Measurements from ENCODE around the gene OSBPL5. TPM values are rescaled to one million over a fixed set of nuclear protein-coding genes. Genes with fewer than 3 reads are reported as not detected.
"Not testable (repeated sequence)": the region's sequence is repeated elsewhere in the genome, so short reads cannot be mapped to it uniquely, and the experiment has no call there.

OSBPL5 gene
- total and polyA plus RNA-seq, 2 of the 4 experiments (the other 2 are of a cell fraction) = 14.9 to 22.3 TPM

GRCh38 chr11:3064709-3065108 is 100.4 kb downstream of the OSBPL5 start:
- H4K20me1 ChIP-seq (ENCODE audit: insufficient read depth, low read length); H3K4me3 ChIP-seq (ENCODE audit: insufficient read depth, low read depth, low read length); H2BK20ac ChIP-seq (ENCODE audit: low read depth, low read length); H3K36me3 ChIP-seq (ENCODE audit: control insufficient read depth, insufficient read depth, low read length); H2BK5ac ChIP-seq (ENCODE audit: low read depth, low read length, poor library complexity, severe bottlenecking); H3K79me1 ChIP-seq (ENCODE audit: low read depth in 1 of 2, low read length in 2 of 2); H3K18ac ChIP-seq (ENCODE audit: low read depth, low read length); H3K4me1 ChIP-seq (ENCODE audit: control insufficient read depth, insufficient read depth, low read length); H2AK5ac ChIP-seq (ENCODE audit: low read depth, low read length); H3K23ac ChIP-seq (ENCODE audit: low read depth, low read length); intact Hi-C loops (cut with micrococcal nuclease); H3K9me1 ChIP-seq (ENCODE audit: insufficient read depth, low read length); H2BK120ac ChIP-seq (ENCODE audit: low read depth, low read length); H2BK15ac ChIP-seq (ENCODE audit: low read depth, low read length); H3K27ac ChIP-seq (ENCODE audit: insufficient read depth, low read length); BruUV-seq (replicated peaks); H3K4ac ChIP-seq (ENCODE audit: low read depth, low read length); H3K9me3 ChIP-seq (ENCODE audit: control insufficient read depth, insufficient read depth, low read length); H3K9ac ChIP-seq (ENCODE audit: low read depth, low read length); DNase-seq; CTCF ChIA-PET; ATAC-seq (ENCODE audit: low read depth); H4K8ac ChIP-seq (ENCODE audit: low read depth in 2 of 2, low read length in 2 of 2); H3K14ac ChIP-seq (replicated peaks; ENCODE audit: low read depth, low read length); H3K27me3 ChIP-seq (ENCODE audit: control insufficient read depth, insufficient read depth, low read length); H2AFZ ChIP-seq (replicated peaks; ENCODE audit: low read length, poor library complexity); H4K5ac ChIP-seq (ENCODE audit: low read depth, low read length); H3K4me2 ChIP-seq (ENCODE audit: low read depth, low read length); H4K91ac ChIP-seq (ENCODE audit: insufficient read depth, low read depth, low read length); H2AK9ac ChIP-seq (replicated peaks; ENCODE audit: low read depth, low read length, poor library complexity); dilution Hi-C loops (cut with HindIII; ENCODE audit: low sequenced_read_pairs, unreplicated experiment); H3K56ac ChIP-seq (ENCODE audit: extremely low read depth, insufficient read depth, low read length); POLR2A ChIA-PET (ENCODE audit: unreplicated experiment): not testable (repeated sequence)
- WGBS, 2 experiments (ENCODE audit: extremely low coverage in 2 of 2, insufficient read length in 1 of 2) = no CpG with 5 or more reads among the region's 6 CpGs
- in situ Hi-C loops (cut with MboI; ENCODE audit: low sequenced_read_pairs) = loop anchor here (25.0 kb wide), 1 partner anchor 348 kb away; no protein-coding TSS in a partner anchor

- H3K27me3 ChIP-seq (ENCODE audit: control insufficient read depth, insufficient read depth, low read length); H3K23ac ChIP-seq (ENCODE audit: low read depth, low read length); CTCF ChIA-PET; H2BK20ac ChIP-seq (ENCODE audit: low read depth, low read length); H3K56ac ChIP-seq (ENCODE audit: extremely low read depth, insufficient read depth, low read length); H3K36me3 ChIP-seq (ENCODE audit: control insufficient read depth, insufficient read depth, low read length); H3K4me2 ChIP-seq (ENCODE audit: low read depth, low read length); H3K9ac ChIP-seq (ENCODE audit: low read depth, low read length); H3K79me1 ChIP-seq (ENCODE audit: low read depth in 1 of 2, low read length in 2 of 2); H3K4me1 ChIP-seq (ENCODE audit: control insufficient read depth, insufficient read depth, low read length); H4K5ac ChIP-seq (ENCODE audit: low read depth, low read length); H3K14ac ChIP-seq (replicated peaks; ENCODE audit: low read depth, low read length); H2BK5ac ChIP-seq (ENCODE audit: low read depth, low read length, poor library complexity, severe bottlenecking); POLR2A ChIA-PET (ENCODE audit: unreplicated experiment); H4K8ac ChIP-seq (ENCODE audit: low read depth in 2 of 2, low read length in 2 of 2); H2BK120ac ChIP-seq (ENCODE audit: low read depth, low read length); H2AK5ac ChIP-seq (ENCODE audit: low read depth, low read length); H3K27ac ChIP-seq (ENCODE audit: insufficient read depth, low read length); H2AK9ac ChIP-seq (replicated peaks; ENCODE audit: low read depth, low read length, poor library complexity); H2BK15ac ChIP-seq (ENCODE audit: low read depth, low read length); BruUV-seq (replicated peaks); intact Hi-C loops (cut with micrococcal nuclease); DNase-seq; H4K91ac ChIP-seq (ENCODE audit: insufficient read depth, low read depth, low read length); H3K9me3 ChIP-seq (ENCODE audit: control insufficient read depth, insufficient read depth, low read length); H2AFZ ChIP-seq (replicated peaks; ENCODE audit: low read length, poor library complexity); ATAC-seq (ENCODE audit: low read depth); H3K9me1 ChIP-seq (ENCODE audit: insufficient read depth, low read length); H3K18ac ChIP-seq (ENCODE audit: low read depth, low read length); H4K20me1 ChIP-seq (ENCODE audit: insufficient read depth, low read length); H3K4ac ChIP-seq (ENCODE audit: low read depth, low read length); dilution Hi-C loops (cut with HindIII; ENCODE audit: low sequenced_read_pairs, unreplicated experiment); H3K4me3 ChIP-seq (ENCODE audit: insufficient read depth, low read depth, low read length): not testable (repeated sequence)
- in situ Hi-C loops (cut with MboI; ENCODE audit: low sequenced_read_pairs) = loop anchor here (25.0 kb wide), 1 partner anchor 348 kb away; no protein-coding TSS in a partner anchor
- WGBS, 2 experiments (ENCODE audit: extremely low coverage in 2 of 2, insufficient read length in 1 of 2) = 74% methylated on average over 3 of the region's 8 CpGs; no CpG with 5 or more reads in 1 of the 2 experiments
Measured at GRCh38 chr11:3063876-3064275, 101.2 kb downstream of the OSBPL5 start.

Data from IMR-90 (cell line).